NCI-H1436 (cell line): ENCODE results near the gene SEC14L5.
A peak's percentile ranks its signal among the peaks of the same experiment; 100 is the strongest.
"Not testable (repeated sequence)": the region's sequence is repeated elsewhere in the genome, so short reads cannot be mapped to it uniquely, and the experiment has no call there.

Experiments
- DNase-seq: peaks from one replicate; lab custom pipeline; 2025; lab: John Stamatoyannopoulos, UW

The SEC14L5 gene

DNA sequence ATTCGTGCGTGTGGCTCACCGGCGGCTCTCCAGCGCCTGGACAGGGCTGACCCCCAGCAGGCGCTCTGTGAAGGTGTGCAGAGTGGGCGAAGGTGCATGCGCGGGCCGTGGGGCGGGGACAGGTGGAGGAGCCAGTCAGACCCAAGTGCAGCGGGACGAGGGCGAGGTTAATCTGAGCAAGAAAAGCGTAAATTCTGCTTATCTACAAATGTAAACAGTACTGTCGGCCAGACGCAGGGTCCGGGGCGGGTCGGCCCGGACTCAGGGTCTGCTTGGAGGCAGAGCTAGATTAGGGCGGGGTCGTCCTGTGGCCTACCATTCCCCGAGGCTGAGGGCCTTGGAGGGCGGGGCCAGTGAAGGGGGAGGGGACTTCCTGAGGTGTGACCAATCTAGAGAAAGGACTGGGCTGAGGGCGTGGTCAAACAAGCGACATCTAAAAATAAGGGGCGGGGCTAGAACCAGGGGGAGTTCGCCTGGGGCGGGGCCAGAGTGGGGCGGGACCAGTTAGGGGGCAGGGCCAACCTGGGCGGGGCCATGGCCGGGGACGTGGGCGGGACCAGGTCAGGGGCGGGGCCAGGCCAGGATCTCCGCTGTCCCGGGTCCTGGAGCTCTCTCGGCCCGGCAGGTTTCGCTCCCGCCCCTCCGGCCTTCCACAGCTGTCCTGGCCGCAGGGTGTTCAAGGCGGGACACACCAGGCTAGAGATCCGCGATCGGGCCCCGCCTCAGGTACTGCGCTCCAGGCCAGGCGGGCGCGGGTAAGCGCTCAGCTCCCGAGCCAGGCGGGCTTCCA lies at the start of gene SEC14L5:
Gene SEC14L5, plus strand, starts transcription at position 611 of the 790 bp plus-strand sequence. CDS start 994 bp downstream, outside the sequence.
- peak; percentile 98 for DNase-seq

DNA sequence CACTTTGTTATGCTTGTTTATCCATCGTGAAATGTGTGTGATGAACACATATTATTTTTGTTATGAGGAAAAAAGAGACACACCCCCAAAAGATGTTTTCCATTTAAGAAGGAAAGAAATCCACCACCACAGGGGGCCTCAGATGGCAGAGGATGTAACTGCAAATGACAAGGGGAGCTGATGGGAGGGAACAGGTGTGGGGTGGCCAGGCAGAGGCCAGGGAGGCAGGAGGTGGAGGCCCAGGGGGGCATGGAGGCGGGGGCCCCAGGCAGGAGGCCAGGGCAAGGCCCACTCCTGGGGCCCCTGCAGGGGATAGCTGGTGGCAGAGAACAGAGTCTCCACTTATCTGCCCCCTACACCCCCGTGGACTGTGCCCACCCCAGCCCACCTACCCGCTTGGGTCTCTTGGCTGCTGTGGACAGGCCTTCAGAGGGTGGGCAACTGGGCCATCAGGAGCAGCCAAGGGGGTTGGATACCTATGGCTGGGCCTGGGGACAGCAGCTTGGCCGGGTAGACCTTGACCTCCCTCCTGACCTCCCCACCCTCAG lies 49.2 kb upstream of the SEC14L5 start:
- DNase-seq, result no peak

DNA sequence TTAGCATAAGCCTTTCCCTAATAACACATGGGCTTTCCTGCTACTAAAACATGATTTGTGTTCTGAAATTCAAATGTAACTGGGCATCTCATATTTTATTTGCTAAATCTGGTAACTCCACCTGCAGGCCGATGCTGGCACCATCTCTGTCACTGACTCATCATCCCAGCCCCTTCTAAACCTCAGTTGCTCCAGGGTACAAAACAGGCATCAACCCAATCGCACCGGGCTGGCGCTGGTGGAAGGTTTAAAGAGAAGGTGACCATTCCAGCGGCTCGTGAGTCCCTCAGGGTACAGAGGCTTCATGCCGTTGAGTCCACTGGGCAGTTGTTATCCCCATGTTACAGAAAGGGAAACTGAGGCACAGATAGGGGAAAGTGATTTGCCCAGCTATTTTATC lies 48.3 kb upstream of the SEC14L5 start:
- no peak for DNase-seq

DNA sequence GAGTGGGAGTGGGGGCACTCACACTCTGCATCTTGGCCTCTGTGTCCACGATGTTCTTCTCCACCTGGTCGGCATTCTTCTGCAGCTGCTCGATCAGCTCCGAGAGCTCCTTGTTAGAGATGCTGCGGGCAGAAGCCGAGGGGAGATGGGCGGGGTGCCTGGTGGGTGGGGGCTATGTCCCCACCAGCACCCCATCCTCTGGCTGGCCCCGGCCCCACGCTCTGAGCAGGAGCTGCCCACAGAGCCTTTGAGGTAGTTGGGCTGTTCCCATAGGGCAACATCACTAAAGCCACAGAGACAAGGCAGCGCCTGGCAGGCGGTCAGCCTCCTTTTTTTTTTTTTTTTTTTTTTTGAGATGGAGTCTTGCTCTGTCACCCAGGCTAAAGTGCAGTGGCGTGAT lies 47.3 kb upstream of the SEC14L5 start:
- no peak for DNase-seq

DNA sequence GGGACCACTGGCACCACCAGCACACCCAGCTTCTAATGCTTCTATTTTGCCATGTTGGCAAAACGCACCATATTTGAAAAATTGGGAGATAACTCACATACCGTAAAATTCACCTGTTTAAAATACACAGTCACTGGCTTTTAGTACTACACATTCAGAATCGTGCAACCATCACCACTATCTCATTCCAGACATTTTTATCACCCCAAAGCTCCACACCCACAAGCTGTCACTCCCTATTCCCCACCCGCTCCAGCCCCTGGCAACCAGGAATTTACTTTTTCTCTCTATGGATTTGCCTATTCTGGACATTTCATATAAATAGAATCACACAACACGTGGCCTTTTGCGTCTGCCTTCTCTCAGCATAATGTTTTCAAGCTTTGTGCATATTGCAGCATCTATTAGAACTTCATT lies 46.2 kb upstream of the SEC14L5 start:
- DNase-seq, result no peak

DNA sequence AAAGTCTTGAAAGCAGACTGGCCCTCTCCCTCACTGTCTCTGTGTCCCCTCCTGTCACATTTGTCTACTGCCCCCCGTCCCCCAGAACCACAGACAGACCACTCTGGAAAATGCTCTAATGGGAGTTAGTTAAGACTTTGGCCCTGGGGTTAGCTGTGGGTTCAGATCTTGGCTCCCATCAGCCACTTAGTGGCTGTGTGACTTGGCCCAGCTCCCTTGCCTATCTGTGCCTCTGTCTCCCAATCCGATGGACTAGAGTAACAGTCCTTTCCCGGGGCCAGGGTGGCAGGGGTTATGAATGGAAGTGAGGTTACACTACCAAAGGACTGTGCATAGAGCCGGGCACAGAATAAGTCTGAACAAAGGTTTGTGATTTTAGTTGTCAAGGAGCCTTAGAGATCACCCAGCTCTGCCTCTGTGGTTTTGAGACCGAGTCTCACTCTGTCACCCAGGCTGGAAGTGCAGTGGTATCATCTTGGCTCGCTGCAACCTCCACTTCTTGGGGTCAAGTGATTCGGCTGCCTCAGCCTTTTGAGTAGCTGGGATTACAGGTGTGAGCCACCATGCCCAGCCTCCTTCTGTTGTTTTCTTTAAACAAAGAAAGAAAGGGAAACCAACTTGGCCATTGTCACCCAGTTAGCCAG lies 44.9 kb upstream of the SEC14L5 start:
- no peak for DNase-seq

DNA sequence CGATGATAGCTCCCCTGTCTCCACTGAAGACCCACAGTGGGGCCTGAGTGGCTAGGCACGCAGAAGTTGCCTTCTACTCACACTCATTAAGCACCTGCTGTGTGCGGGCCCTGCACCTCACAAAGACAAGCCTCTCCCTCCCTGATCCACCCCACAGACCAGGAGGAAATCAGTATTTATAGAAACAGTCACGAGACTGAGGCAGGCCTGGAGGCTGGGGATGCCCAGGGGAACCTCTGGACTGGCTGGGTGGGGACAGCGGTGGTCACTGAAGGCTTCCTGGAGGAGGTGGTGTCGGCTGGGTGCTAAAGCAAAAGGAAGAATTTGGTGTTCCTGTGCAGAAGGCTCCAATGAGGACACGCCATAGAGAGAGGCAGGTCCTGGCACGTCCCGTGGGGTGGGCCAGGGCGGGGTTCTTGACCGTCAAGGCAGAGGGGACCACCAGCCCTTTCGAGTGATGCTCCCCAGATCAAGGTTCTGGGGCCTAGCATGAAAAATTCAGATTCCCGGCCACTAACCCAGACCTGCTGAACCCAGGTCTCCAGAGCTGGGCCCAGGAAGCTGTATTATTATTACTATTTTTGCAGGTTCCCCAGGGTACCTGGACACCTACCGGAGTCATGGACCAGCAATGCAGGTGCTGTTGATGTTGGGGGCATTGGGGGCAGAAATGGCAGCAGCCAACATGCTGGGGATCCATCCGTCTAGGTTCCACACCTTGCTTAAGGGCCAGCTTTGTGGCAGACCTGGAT lies 44.2 kb upstream of the SEC14L5 start:
- no peak for DNase-seq

DNA sequence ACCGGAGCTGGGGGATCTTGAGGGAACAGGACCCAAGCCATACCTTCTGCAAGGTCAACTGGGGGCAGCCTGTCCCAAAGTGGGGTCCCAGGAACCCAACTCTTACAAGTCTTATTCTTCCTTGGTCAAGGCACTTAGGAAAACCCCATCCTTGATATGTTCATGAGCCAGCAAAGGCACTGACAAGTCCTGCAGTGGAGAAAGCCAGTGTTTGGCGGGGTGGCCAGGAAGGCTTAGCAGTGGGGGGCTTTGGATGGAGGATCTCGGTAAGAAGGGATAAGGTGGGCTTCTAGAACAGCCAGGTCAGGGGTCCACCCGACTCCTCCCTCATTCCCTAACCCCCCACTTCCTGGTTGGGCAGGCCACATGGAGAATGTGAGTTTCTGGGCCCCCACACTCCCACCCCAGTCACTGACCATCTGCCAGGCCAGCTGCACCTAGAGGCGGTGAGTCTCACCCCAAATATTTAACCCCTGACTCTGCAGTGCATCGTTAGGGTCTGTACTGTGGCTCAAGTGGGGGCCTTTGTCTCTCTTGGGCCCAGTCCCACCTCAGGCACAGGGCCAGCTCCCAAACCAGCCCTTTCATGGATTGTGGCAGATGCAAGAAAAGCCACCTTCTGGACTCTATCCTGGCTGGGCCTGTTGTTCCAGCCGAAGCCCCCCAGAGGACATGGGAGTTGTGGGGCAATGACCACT lies 43.5 kb upstream of the SEC14L5 start:
- no peak for DNase-seq

DNA sequence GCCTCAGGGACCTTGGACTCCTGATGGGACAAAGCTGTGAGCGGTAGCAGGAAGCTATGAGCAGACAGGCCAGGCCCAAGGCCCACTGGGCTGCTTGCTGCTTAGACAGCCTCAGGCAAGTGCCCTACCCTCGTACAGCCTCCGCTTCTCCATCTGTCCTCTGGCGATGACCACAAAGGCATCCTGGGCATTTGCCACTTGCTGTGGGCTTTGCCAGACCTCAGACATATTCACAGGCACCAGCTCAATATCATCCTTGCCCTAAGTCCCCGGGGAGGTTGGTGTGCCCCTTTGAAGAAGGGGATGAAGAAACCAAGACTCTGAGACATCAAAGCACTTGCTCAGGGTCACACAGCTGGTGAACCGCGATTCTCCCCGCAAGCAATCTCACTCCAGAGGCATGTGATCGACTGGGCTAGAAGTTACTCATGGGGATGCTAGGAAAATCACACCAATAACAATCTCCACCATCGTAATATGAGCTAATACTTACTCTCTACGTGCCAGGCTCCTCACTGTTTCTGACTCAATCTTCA lies 42.8 kb upstream of the SEC14L5 start:
- no peak for DNase-seq

DNA sequence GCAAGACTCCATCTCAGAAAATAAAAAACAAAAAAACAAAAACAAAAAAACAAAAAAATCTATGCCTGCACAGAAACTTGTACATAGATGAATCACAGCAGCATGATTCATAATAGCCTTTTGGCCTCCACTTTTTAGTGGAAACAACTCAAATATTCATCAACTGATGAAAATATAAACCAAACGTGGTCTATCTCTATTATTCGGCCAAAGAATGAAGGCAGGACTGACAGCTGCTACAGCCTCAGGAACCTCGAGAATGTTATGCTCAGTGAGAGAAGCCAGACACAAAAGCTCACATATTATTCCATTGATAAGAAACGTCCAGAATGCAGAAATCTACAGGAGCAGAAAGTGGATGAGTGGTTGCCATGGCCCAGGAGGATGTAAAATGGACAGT lies 41.0 kb upstream of the SEC14L5 start:
- no peak for DNase-seq

DNA sequence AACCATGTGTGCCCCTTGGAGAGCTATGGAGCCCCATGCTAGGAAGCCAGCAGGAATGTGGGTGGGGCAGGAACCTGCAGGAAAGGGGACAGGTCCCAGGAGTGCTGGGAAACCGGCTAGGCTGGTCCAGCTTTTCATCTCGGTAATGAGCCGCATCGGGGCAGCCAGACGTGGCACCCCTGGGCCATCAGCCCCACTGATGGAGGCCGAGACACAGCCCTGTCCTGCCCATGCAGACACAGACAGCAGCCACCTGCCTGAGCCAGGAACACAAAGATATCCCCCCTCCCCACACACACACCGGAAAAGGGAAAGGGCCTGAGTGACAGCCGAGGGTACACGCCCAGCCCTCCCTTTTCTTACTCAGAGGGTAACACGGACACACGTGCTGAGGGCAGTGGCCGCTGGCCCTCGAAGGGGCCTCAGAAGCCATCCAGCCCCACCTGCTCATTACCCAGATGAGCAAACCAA lies 39.3 kb upstream of the SEC14L5 start:
- DNase-seq, result no peak

DNA sequence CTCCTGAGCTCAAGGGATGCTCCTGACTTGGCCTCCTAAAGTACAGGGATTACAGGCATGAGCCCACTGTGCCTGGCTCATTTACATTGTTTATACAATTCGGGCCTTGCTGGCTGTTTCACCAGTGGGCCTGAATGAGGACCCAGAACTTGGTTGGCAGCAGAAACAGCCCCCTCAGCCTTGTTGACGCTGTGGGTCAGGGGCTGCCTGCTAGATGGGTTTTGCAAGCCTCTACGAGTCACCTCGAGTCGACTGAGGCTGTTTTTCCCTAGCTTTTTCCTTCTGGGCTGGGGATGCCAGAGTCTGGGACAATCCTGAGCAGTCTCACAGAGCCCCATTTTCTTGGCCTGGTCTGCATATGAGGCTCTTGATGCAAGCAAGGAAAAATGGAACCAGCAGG lies 37.3 kb upstream of the SEC14L5 start:
- DNase-seq, result no peak

DNA sequence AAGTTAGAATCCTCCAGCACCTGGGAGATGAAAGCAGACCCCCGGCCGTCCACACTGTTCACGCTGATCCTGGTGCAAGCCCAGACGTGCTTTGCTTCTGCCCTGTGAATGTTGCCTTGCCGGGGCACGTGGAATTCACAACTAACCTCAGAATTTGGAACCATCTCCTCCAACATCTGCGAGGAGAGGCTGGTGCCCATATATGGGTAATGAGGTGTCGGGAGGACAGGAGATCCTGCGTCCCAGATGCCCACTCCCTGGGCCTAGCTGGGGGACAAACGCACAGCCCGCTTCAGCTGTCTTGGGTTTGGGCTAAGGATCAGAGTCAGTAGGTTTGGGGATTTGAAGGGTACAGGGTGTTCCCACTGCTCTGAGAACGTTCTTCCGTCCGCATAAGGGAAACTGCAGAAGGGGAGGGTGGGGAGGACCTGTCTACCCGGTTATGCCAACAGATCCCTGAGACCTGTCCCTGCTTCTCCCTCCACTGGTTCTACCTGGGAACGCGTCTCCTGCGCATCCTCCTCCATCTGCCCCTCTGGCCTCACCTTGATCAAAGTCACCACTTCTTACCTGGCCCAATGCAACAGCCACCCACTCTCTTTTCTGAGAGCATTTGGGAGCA lies 35.3 kb upstream of the SEC14L5 start:
- no peak for DNase-seq

DNA sequence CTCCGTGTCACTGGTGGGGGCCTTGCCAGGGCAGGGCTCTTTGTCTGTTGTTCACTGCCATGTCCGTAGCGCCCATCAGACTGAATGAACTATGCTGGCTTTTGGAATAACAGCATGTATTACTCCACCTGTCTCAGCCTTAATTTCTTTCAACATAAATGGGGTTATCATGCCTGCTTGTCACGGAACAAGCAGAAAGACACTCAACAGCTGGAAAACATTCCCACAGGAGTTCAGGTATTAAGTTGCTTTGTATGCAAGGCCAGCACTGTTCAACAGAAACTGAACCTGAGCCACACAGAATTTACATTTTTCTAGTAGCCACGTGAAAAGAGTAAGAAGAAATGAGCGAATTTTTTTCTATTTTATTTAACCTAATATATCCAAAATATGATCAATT lies 34.3 kb upstream of the SEC14L5 start:
- DNase-seq, result no peak

DNA sequence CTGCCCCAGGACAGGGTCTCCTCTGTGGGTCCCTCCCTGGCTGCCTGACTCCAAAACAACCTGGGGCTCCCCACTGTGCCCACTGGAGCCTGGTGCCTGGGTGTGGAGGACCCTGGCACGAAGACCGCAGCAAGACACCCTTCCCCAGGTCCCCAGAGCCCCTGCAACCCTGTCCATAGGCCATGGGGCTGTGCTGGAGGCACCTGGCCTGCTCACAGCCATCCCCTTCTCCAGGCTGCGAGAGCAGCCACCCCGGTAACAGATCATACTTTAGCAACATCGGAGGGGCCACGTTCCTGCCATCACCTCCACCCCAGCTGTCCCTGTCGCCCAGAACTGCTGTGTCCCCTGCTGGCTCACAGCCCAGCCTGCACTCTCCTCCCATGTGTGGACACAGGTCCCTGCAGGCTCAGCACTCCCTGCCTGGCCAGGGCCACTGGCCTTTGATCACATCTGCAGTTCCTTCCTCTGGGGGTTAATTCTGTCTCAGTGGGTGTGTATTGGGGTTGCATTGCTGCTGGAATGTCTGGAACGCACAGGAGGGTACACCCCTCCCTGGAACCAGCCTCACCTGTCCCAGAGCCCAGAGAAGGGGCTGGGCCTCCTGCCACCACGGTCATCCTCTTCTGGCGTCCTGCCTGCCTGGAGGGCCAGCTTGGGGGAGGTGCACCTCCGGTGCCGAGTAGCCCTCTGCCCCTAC lies 33.4 kb upstream of the SEC14L5 start:
- no peak for DNase-seq

DNA sequence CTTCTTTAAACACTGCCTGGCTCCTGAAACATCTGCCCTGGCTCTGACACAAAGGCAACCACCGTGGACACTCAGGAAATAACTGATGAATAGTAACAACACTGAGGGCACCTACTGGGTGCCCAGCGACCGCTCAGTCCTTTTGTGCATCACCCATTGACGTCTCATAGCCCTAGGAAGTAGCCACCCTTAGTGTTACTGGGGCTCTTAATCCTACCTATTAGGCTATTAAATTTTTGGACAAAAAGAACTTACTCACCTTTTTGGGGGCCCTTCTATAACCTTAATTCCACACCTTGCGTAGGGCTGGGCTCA lies 32.9 kb upstream of the SEC14L5 start:
- no peak for DNase-seq

DNA sequence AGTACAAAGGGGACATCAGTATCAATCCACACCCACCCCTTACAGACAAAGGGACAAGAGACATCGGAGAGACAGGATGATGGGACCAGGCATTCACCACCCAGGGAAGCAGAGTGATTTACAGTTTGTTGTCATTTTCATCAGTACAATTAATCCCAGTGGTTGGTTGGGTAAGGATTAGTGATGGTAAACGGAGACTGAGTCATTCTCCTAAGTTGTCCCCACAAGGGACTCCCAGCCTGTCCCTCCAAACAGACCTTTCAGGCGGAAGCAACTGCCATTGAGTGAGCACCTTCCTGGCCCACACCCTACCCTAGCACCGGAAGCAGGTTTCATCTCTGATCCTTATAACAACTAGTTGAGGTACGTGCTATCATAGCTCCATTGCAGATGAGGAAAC lies 32.3 kb upstream of the SEC14L5 start:
- DNase-seq, result no peak

DNA sequence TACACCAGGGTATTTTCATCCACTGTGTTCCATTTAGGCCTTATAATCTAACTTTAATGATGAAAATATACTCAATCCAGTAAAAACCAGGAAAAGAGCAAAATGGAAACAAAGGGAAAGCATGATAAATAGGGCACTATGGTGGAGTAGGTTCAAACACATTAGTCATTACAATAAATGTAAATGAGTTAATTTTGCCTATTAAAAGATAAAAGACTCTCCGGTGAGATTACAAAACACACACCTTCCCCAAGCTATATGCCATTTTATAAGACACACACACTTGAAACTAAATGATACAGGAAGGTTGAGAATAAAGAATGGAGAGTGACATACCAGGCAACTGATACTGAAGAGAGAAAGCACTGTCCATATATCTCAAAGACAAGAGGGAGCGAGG lies 31.2 kb upstream of the SEC14L5 start:
- DNase-seq, result no peak

DNA sequence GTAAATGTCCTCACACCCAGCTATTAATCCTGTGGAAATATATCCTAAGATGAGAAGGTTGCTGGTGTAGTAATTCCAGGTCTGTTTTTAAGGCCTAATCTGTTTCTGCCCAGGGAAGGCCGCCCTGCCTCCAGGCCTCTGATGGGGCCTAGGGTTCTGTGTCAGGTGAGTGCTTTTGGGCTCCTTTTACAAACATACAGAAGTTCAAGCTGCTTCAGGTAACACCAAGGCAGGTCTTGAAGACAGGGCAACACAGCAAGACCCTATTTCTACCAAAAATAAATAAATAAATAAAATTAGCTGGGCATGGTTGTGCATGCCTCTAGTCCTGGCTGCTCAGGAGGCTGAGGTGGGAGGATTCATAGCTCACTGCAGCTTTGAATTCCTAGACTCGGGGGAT lies 30.5 kb upstream of the SEC14L5 start:
- DNase-seq, result no peak

DNA sequence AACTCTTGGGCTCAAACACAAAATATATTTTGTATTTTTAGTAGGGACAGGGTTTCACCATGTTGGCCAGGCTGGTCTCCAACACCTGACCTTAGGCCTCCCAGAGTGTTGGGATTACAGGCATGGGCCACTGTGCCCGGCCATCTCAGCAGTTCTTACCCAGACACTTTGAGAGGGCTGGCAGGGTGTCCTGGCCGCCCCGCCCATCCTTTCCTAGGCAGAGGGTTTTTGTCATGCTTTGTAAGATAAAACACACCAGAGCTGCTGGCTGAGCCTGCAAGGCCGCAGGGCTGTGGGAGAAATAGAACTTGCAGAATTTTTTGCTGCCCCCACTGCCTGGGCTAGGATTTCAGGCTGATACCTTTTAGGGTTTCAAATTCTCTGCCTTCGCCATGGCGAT lies 29.9 kb upstream of the SEC14L5 start:
- DNase-seq, result no peak

DNA sequence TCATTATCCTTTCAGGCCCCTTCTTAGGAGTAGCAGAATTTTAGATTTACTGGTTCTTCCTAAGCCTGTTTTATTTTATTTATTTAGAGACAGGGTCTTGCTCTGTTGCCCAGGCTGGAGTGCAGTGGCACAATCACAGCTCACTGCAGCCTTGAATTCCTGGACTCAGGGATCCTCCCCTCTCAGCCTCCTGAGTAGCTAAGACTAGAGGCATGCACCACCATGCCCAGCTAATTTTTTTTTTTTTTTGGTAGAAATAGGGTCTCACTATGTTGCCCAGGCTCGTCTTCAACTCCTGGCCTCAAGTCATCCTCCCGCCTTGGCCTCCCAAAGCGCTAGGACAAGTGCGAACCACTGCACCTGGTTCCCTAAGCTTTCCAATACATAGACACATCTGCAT lies 28.5 kb upstream of the SEC14L5 start:
- not testable (repeated sequence) for DNase-seq
